NCI-H2107 (cell line): ENCODE results near the gene MYEOV.

ENCODE experiments used
- DNase-seq: peaks from one replicate; lab custom pipeline; 2025; lab: John Stamatoyannopoulos, UW

Gene MYEOV

DNA sequence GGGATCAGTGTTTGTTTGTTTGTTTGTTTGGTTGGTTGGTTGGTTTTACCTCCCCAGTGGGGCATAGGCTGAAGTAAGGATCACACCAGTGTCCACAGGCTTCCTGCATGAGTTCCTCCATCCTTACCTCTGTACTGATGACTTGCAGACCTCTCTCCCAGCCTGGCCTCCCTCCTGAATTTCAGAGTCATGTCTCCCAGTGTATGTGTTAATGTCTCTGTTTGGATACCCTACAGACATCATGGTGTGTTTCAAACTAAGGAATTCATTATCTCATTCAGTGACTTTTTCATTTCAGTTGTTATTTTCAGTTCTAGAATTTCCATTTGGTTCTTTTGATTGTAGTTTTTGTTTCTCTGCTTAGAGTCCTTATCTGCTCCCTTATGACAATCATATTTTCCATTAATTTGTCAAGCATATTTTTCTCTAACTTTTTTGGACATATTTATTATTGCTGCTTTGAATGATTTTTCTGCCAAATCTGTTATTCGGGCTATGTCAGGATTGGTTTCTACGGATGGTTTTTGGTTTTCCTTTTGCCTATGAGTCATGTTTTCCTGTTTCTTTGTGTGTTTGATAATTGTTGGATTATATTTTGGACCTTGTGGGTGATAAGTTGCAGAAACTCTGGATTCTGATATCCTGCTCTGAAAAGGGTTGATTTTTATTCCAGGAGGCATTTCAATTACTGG, 23.6 kb downstream of the MYEOV start:
- DNase-seq: no peak

DNA sequence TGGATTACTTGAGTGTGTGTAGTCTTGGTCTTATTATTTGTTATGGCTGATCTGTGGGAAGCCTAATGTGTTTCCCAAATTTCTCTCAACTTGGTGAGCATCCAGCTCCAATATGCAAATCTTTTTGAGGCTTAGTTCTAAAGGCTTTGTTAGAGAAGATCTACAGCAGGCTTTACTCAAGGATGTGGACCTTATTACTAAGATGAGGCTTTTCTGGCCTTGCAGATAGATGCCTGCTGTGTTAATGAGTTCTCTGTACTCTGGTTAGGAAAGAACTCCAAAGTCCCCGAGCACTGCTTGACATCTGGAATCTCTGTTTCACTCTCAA, 24.1 kb downstream of the MYEOV start:
- no peak for DNase-seq

DNA sequence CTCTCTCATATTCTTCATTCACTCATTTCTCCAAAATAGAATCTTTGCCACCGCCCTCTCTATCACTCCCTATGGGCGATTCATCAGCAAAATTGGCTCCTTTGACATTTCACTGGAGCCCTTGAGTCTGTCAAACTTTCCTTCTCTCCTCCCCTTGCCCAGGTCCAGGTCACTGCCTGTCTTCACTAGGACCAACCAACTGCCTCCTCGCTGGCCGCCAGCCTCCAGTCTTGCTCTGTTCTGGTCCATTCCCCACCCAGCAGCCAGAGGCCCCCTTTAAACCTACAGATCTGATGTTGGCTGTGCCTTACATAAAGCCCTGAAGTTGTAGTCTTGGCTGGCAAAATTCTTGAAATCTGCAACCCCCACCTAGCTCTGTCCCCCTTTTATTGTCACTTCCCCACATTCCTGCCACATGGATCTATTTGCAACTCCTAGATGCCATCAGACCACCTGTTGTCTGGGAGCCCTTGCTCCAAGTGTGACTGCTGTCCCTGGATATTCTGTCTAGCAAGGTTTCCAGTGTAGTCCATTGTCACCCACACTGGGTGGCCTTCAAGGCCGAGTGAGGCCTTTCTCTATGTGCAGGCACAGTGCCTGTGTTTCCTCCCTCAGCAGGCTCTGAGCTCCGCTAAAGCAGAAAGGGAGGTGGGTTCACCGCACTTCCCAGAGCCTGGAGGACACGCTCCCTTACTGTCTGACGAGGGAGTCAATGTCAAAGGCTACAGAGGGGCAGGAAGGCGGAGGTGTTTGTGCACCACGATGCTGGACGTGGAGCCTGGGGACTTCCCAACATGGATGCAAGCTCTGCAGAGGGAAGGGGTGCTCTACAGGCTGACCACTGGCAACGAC, 25.5 kb downstream of the MYEOV start:
- no peak for DNase-seq

DNA sequence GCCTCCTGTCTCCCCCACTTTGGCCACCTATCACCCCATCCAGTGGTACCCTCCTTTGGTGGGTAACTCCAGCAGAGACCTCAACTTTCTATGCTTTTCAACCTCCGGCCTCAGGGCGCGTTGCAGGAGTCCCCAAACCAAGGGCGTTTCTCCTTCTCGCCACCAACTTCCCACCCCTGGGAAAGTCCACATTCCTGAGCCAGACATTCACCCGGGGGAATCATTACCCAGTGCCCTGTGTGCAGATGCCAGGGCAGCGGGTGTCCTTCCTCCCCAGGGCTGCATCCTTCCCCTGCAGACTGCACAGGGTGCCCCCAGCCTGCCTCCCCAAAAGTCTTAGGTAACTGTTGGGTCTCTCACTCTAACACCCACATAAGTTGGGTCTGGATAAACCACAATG, 26.4 kb downstream of the MYEOV start:
- no peak for DNase-seq

DNA sequence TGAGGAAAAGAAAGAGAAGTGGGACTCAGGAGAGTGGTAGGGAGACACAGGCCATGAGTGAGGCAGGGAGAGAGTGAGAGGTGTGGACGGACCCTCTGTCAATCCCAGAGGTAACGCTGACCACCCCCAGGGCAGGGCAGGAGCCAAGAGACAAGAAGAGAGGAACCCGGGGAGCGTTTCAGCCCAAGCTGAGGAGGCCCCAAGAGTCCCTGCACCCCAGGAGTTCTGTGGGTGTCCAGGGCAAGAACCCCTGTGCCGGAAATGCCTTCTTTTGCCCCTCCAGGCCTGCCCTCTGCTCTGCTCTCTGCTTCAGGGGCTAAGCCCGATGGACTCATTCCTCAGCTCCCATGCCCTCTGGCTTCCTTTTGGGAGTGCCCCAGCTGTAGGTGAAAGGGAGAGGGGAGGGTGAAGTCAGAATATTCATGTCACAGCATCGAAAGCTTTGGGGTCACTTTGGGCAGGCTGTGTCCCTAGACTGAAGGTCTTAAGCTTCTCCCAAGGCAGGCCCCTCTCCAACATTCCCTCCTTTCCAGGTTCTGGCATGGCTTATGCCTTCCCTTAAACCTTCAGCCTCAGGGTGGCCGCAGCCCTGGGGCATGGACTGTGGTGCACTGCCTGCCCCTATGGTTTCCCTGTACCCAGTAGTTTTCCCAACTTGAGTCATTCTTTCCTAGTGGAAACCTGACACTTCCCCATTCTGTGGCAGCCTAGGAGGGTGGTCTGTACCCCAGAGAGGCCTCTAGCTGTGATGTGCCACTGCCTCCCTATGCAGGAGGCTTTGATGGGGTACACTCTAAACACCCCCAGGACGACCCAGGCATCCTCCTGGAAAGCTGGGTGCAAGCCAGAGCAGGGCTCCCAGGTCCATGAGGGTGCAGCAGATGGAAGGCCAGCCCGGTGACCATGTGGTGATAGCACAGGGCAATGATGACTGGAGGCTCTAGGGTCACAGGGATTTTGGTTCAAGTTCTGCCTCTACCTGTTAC, 27.1 kb downstream of the MYEOV start:
- DNase-seq: no peak

DNA sequence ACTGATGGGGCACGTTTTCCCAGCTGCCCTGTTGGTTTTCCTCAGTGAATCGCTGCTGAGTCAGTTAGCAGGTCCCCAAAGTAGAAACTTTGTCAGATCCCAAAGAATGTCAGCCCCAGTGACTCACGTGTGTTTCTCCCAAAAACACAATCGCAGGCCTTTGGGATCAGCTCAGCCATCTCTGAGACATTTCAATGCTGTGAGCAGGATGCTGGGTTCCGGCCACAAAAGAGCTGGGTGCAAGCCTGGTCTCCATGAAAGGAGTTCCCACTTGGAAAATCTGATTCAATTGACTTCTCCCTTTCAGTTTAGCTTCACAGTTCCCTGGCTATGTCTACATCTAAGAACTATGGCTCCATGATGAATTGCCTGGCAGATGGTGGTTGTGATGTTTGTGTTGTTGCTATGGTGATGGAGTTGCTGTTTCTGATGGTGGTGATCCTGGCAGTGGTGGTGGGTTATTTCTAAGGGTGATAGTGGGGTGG, 28.0 kb downstream of the MYEOV start:
- DNase-seq: no peak

DNA sequence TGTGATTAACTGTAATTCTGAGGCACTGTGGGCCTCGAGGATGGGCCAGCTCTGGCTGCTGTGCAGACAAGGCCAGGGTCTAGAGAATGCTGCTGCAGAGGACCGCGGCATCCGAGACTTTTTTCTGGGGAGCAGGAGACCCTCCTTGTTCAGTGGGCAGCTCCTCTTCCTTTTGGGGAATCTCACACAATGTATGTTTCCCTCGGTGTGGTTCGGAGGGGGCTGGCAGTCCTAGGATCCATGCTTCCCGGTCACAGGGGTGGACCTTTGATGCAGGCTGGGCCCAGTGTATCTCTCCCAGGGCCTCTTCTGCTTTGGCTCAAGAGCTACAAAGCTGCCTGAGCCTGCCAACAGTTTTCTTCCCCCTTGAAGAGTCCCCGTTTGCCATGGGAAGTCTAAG, 31.5 kb downstream of the MYEOV start:
- no peak for DNase-seq

DNA sequence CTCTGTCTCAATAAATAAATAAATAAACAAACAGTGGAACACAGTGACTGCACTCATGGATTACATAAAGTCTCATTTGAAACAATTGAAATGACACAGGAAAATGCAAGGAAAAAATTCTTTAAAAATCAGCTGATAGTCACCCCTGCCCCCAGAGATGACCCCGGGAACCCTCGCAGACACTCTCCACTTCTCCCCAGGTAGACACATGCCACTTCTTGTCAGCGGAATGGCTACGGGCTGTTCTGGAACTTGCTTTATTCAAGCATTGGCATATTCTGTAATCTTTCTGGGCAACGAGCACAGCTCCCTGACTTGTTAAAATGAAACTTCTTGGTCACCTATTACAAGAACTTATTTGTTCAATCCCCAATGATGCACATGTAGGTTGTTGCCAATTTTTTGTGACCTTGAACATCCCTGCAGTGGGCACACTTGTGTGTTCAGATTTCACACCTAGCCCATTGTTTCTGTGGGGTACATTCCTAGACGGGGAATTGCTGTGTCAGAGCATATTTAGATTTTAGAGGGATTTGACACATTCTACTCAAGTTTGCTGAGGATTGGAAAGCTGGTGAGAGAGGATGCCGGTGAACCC, 32.8 kb downstream of the MYEOV start:
- DNase-seq: no peak

DNA sequence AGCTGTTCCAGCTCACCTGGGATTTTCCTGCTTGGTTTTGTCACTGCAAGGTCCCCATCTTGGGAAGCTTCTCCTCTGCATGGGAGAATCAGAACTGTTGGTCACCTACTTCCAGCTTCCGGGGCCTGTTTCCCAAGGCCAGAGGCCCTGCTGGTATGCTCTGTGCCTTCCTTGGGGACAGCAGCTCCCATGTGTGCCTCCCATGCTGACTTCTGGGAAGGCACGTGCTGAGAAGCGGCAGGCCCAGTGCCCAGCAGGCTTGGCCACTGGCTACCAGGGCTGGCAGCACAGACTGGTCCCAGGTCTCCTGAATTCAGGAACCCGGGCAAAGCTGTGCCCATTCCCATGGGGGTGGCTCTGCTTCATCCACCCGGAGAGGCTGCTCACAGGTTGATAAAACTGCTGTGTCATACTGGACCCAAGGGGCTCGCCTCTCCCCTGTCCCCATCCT, 33.8 kb downstream of the MYEOV start:
- DNase-seq: no peak

DNA sequence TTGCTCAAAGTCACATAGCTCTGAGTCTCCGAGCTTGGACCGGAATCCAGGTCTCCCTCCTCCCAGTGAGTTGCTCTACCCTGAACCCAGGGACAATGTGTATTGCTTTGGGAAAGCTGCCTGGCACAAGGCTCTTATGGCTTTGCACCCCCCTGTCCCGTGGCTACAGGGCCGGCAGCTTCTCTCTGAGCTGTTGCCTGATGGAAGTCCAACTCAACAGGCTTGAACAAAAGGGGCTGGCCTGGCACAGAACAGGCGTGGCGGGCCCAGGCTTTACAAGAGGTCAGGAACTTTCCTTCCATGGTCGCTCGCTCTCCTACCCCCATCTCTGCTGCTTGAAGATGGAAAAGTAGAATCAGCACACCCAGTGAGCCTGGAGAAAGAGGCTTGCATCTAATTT, 34.3 kb downstream of the MYEOV start:
- DNase-seq: no peak

DNA sequence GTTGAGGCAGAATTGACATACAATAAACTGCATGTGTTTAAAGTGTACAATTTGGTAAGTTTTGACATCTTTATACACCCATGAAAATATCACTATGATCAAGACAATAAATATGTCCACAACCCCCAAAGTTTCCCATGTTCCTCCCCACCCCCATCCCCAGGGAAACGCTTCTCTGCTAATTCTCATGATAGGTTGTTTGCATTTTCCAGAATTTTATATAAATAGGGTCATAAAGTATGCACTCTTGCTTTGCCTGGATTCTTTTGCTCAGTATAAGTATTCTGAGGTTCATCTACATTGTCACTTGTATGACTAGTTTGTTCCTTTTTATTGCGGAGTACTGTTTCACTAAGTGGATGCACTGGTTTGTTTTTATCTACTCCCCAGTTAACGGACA, 35.6 kb downstream of the MYEOV start:
- no peak for DNase-seq

DNA sequence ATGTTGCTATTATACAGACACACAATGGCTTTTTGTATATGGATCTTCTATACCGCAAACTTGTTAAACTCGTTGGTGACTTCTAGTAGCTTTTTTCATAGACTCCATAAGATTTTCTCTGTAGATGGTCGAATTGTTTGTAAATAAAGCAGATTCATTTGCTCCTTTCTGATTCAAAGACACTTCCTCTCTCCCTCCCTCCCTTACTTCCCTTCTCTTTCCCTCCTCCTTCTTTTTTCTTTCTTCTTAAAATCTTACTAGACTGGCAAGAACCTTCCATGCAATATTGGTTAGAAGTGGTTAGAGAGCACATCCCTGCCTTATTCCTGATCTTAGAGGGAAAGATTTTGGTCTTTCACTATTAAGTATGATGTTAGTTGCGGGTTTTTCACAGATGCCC, 36.4 kb downstream of the MYEOV start:
- no peak for DNase-seq

DNA sequence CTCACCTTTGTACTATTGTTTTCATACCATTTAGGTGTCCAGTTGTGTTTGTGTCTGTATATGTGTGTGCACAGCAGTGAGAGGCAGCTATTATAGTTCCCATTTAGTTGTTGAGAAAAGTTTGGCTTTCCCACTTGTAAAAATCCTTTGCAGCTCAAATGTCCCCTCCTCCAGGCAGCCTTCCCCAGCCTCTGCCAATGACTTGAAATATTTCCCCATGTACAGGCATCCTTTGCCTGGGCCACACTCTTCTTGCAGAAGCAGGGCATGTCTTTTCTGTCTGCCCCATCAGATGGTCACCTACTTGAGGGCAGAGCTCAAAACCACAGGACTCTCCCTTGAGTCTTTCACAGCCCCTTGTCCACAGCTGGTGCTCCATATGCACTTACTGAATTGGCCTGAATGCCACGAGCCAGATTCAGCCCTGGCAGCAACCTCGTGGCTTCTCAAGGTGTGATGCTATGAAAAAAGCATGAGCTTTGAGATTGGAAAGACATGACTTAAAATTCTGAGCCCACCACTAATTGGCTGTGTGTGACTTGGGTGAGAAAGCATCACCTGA, 39.3 kb downstream of the MYEOV start:
- DNase-seq: no peak

DNA sequence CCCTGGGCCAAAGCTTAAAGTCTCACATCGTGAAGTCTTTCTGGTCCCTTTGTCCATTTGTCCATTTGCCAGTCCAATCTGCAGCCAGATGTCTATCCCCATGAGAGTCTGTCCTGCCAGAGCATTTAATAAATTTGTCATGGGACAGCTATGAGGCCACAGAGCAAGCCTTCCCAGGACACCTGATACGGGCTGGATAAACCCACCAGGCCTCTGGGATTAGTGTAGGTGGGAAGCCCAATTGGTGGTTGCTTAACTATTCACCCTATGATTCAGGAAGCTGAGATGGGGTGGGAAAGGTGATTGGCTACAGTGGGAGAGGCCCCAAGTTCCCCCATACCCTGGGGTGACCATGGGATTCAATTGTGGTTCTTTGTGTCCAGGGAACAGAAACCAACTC, 39.9 kb downstream of the MYEOV start:
- DNase-seq: no peak

DNA sequence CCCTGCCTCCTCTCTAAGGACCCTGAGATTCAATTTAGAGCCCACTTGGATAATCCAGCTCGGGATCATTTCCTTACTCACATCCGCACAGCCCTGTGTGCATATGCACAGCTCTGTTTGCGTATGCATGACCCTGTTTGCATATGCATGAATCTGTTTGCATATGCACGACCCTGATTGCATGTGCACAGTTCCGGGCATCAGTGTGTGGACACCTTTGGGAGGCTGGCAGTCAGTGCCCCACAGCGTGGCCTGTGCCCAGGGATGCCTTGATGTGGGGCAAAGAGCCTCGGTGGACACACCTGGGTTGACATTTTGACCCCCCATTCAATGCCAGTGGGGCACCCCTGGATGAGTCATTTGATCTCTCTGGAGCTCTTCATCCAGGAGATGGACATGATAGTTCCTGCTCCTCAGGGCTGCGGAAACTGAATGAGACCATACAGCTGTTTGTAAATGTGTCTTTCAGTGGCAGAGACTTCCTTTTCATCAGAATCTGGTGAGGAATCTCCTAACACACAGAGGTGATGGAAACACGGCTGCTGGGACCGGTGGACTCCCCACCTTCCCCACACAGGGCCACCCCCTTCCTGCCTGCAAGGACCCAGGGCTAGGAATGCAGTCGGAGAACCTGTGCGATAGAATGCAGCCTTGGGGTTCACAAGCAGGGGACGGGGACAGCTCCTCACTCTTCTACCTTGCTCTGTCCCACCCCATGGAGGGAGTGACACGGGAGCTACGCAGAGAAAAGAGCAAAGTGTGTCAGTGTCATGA, 41.2 kb downstream of the MYEOV start:
- no peak for DNase-seq

DNA sequence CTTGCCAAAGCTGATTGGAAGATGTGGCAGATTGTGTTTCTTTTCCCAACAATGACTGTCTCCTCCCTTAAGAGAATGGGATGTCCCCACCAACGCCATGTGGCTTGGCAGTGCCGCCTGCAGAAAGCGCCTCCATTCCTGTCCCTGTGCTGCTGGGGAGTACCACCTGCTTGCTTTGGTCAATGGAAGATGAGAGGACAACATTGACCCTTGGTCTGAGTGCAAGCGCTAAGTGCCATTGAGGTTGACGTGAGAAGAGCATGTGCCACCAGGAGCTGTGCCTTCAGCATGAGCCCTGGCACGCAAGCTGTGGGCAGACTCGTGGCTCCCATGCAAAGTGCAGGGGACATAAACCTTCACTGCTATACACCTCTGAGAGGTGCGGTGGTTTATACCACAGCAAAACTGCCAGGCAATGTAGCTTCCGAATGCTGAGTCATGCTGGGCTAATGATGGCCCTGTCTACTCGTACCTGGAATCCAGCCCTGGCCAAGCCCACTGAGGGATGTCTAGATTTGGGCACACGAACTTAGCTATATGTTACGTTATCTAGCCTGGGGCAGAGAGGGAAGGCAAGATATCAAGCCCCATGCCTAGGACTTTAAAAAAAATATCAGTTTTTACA, 41.9 kb downstream of the MYEOV start:
- DNase-seq: no peak

DNA sequence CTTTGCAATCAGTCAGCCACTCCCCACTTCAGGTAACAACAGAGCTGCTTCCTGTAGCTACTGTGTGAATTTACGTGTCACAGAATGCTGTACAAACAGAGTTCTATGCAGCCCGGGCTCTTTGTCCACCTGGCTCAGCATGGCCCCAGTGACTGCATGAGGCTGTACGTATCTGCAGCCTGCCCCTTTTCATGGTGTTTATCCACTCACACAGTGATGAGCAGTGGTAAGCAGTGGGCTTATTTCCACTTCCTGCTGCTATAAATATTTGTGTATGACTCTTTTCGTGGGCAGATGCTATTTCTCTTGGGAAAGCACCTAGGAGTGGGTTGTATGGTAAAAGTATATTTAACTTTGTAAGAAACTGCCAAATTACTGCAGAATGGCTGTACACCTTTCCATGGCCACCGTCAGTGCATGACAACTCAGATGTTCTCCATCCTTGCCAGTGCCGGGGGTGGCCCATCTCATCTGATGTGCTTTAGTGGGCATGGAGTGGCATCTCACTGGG, 43.3 kb downstream of the MYEOV start:
- no peak for DNase-seq

DNA sequence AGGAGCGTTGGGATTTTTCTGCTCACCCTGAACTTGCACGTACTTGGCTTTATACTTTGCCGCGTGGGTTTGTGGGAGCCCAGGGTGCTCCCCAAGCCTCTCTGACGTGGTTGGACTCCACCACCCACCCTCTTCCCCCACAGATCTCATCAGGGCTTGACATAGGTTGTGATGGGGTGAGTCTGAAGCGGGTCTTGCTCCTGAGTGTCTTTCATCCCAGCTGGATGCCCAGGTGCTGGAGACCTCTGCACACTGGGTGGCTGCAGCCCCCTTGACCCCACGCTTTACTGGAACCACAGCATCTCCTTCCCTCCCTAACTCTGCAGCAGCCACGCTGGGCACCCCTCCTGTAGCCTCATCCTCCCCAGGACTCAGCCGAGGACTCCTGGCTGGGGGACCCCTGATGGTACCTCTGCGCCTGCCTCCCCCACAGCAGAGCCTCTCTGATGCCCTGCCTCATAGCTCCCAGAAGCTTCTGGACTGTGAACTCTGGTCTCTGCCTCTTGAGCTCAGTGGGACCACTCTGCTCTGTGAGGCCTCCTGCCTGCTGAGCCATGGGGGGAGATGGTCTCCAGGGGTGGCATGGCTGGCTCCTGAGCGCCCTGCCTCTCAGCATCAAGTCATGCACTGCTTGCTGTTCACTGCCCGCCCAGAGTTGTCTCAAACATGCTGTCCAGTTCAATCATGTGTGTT, 45.2 kb downstream of the MYEOV start:
- DNase-seq: no peak

DNA sequence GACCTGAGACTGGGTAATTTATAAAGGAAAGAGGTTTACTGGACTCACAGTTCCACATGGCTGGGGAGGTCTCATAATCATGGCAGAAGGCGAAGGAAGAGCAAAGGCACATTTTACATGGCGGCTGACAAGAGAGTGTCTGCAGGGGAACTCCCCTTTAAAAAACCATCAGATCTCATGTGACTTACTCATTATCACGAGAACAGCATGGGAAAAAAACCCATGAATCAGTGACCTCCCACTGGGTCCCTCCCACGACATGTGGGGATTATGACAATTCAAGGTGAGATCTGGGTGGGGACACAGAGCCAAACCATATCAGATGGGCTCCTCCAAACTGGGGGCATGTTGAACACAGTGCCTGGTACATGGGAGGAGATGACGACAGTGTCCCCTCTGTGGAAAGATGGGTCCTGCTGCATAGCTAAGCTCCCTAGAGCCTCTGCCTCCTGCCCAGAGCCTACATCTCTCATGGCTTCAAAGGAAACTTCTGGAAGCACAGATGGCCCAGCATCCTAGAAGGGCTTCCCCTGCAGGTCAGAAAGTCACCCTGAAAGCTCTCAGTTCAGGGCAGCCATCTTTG, 46.1 kb downstream of the MYEOV start:
- DNase-seq: no peak
